Measurements from ENCODE around the gene WDR75.
"Not testable (repeated sequence)": the region's sequence is repeated elsewhere in the genome, so short reads cannot be mapped to it uniquely, and the experiment has no call there.

The WDR75 gene

GRCh38 chr2:189466046-189466445, 24.8 kb downstream of the WDR75 start:
- no peak overlapping the region for H3K27ac ChIP-seq
- TF ChIP-seq, protein P1, sequence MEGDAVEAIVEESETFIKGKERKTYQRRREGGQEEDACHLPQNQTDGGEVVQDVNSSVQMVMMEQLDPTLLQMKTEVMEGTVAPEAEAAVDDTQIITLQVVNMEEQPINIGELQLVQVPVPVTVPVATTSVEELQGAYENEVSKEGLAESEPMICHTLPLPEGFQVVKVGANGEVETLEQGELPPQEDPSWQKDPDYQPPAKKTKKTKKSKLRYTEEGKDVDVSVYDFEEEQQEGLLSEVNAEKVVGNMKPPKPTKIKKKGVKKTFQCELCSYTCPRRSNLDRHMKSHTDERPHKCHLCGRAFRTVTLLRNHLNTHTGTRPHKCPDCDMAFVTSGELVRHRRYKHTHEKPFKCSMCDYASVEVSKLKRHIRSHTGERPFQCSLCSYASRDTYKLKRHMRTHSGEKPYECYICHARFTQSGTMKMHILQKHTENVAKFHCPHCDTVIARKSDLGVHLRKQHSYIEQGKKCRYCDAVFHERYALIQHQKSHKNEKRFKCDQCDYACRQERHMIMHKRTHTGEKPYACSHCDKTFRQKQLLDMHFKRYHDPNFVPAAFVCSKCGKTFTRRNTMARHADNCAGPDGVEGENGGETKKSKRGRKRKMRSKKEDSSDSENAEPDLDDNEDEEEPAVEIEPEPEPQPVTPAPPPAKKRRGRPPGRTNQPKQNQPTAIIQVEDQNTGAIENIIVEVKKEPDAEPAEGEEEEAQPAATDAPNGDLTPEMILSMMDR (conservative IDR thresholded peaks at IDR 0.05) = no peak
- TF ChIP-seq ZFX (IDR thresholded peaks at IDR 0.05) = no peak

- H3K27ac ChIP-seq = no peak overlapping the region
- no peak for TF ChIP-seq ZFX (IDR thresholded peaks at IDR 0.05)
- TF ChIP-seq, protein P1 (conservative IDR thresholded peaks at IDR 0.05) = peak; percentile 69
These were observed 25.4 kb downstream of the WDR75 start for GRCh38 chr2:189466656-189467055.

DNA sequence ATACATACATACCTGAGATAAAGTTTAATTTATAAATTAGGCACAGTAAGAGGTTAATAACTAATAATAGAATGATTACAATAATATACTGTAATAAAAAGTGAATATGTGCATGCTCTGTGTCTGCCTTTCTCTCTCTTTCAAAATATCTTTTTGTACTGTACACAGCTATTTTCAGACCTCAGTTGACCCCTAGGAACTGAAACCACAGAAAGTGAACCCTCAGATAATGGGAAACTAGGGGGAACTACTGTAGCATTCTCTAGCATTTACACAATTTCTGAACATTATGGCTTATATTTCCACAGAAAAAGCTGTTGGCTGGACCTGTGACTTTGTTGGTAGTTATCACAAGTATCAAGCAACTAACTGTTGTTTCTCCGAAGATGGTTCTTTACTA, 25.9 kb downstream of the WDR75 start:
- no peak overlapping the region for H3K27ac ChIP-seq
- no peak for TF ChIP-seq ZFX (IDR thresholded peaks at IDR 0.05)

DNA sequence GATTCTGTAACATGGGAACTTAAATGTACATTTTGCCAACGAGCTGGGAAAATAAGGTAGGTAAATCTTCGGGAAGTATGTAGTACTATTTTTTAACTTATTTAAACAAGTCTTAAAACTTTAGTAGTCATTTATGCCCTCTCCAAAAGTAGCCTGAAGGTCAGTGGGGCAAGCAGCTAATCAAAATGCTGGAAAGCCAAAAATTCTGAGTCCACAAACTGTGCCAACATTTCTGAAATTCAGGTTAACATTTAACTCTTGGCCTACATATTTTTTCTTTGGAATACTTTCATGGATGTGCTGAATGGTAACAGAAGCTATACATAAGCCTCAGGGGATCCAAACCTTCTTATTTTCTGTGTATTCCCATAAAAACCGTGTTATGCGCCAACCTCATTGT, 26.3 kb downstream of the WDR75 start:
- TF ChIP-seq, protein P1 (conservative IDR thresholded peaks at IDR 0.05) = no peak
- no peak for TF ChIP-seq ZFX (IDR thresholded peaks at IDR 0.05)
- H3K27ac ChIP-seq = no peak overlapping the region

GRCh38 chr2:189474526-189474925, 33.3 kb downstream of the WDR75 start:
- H3K27ac ChIP-seq = no peak overlapping the region
- TF ChIP-seq, protein P1 (conservative IDR thresholded peaks at IDR 0.05) = no peak
- no peak for TF ChIP-seq ZFX (IDR thresholded peaks at IDR 0.05)

GRCh38 chr2:189477756-189478155, 36.5 kb downstream of the WDR75 start:
- TF ChIP-seq ZFX (IDR thresholded peaks at IDR 0.05) = no peak
- TF ChIP-seq, protein P1 (conservative IDR thresholded peaks at IDR 0.05) = no peak
- H3K27ac ChIP-seq = no peak overlapping the region

- H3K27ac ChIP-seq = not testable (repeated sequence)
These were observed 37.0 kb downstream of the WDR75 start for GRCh38 chr2:189478289-189478688.

GRCh38 chr2:189481071-189481470, 39.8 kb downstream of the WDR75 start:
- TF ChIP-seq ZFX (IDR thresholded peaks at IDR 0.05) = no peak
- TF ChIP-seq, protein P1 (conservative IDR thresholded peaks at IDR 0.05) = no peak

DNA sequence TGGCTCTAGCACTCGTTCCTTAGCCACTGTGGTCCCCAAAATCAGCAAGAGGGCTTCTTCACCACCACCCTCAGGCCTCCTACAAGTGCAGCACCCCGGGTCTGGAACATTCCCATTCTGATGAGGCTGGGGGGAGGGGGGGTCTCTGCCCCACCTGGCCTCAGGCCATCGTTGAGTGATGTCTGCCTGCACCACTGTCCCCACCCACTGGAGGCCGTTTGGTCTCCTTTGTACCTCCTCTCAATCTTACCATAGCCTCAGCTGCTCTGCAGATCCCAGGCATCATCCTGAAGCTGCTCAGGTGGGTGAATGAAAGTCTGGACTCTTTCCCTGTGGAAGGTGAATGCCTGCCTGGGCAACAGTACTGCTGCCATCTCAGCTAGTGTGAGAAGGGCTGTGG, 42.3 kb downstream of the WDR75 start:
- TF ChIP-seq, protein P1 (conservative IDR thresholded peaks at IDR 0.05) = no peak
- TF ChIP-seq ZFX (IDR thresholded peaks at IDR 0.05) = no peak
- peak overlapping the region; percentile 40 for H3K27ac ChIP-seq

More at GRCh38 chr2:189481071-189481470, 39.8 kb downstream of the WDR75 start:
- no peak overlapping the region for H3K27ac ChIP-seq
